A673 (cell line): ENCODE measurements around the gene TNFRSF12A. TPM values are rescaled to one million over a fixed set of nuclear protein-coding genes. Genes with fewer than 3 reads are reported as not detected.

Experiments
- BruUV-seq: library from RNA; stranded (reverse); fragments of 400-500 nt; replicated peaks from 2 replicates; lab custom pipeline; 2021; lab: Mats Ljungman, UMichigan
- CTCF ChIA-PET: fragments of 300-600 bp; sonication (Branson Sonifier 250); formaldehyde crosslinking; loops from one replicate; lab custom pipeline; 2022; ENCODE audit warnings: antibody characterized with exemption; lab: Charles Lee
- POLR2A ChIA-PET: fragments of 300-600 bp; sonication (Branson Sonifier 250); formaldehyde crosslinking; loops from one replicate; lab custom pipeline; 2022; ENCODE audit warnings: antibody characterized with exemption; ENCODE audit not compliant: low non-redundant PET; lab: Charles Lee
- DNase-seq: peaks from one replicate; pipeline ENCODE4 v3.0.0-alpha.2; 2015; ENCODE audit warnings: low spot score
- H3K27ac ChIP-seq: fragments of 200-600 bp; sonication (generic); 2 replicates; pipeline ENCODE4 v1.5.1; 2016; ENCODE audit warnings: mixed run types, low read depth, mild to moderate bottlenecking, mixed read lengths, antibody characterized with exemption, low read length; ENCODE audit not compliant: poor library complexity, severe bottlenecking
- H3K27me3 ChIP-seq: fragments of 200-600 bp; sonication (generic); replicated peaks from 2 replicates; pipeline ENCODE4 v1.6.1; 2017; ENCODE audit warnings: mixed run types, low read depth, mild to moderate bottlenecking, mixed read lengths, antibody characterized with exemption, low read length; ENCODE audit not compliant: insufficient read depth, poor library complexity
- H3K36me3 ChIP-seq: fragments of 200-600 bp; sonication (generic); 2 replicates; pipeline ENCODE4 v1.6.1; 2016; ENCODE audit warnings: mixed run types, mild to moderate bottlenecking, mixed read lengths, antibody characterized with exemption, low read length; ENCODE audit not compliant: insufficient read depth, poor library complexity, severe bottlenecking
- H3K4me1 ChIP-seq: fragments of 200-600 bp; sonication (generic); 2 replicates; pipeline ENCODE4 v1.6.1; 2017; ENCODE audit warnings: mixed run types, mild to moderate bottlenecking, mixed read lengths, antibody characterized with exemption, low read length; ENCODE audit not compliant: insufficient read depth, poor library complexity, severe bottlenecking
- H3K4me3 ChIP-seq: fragments of 200-600 bp; sonication (generic); 2 replicates; pipeline ENCODE4 v1.5.1; 2016; ENCODE audit warnings: low read depth, mixed run types, mild to moderate bottlenecking, mixed read lengths, low read length; ENCODE audit not compliant: poor library complexity, severe bottlenecking
- H3K9me3 ChIP-seq: fragments of 200-600 bp; sonication (generic); 2 replicates; pipeline ENCODE4 v1.6.1; 2016; ENCODE audit warnings: mixed run types, low read depth, mild to moderate bottlenecking, mixed read lengths, antibody characterized with exemption, low read length; ENCODE audit not compliant: poor library complexity, severe bottlenecking
- CTCF ChIP-seq: fragments of 300-800, 200-600 bp; sonication (generic); conservative IDR thresholded peaks from 2 replicates; pipeline ENCODE4 v1.5.1; 2017; ENCODE audit warnings: low read depth, mild to moderate bottlenecking, antibody characterized with exemption, low read length, moderate library complexity, mixed read lengths
- EZH2 ChIP-seq: fragments of 200-600 bp; sonication (generic); IDR thresholded peaks from 2 replicates; pipeline ENCODE4 v1.6.1; 2017; ENCODE audit warnings: borderline replicate concordance, low read depth, mild to moderate bottlenecking, mixed read lengths, antibody characterized with exemption, low read length; ENCODE audit not compliant: poor library complexity, severe bottlenecking
- intact Hi-C: fragments of 100-400 bp; cut with micrococcal nuclease; formaldehyde crosslinking; loops from one replicate; pipeline ENCODE4 v1.10.0; 2022; ENCODE audit not compliant: unreplicated experiment
- total RNA-seq: library from RNA; stranded (reverse); gene quantifications from 2 replicates; pipeline ENCODE4 v1.2.3, GENCODE V29; 2021

TNFRSF12A gene
- total RNA-seq, 1 experiment from 2014 or later, result 39.5 TPM

GRCh38 chr16:2974319-2975056, 45.7 kb upstream of the TNFRSF12A start:
- H3K9me3 ChIP-seq, result no peaks in the 10 kb centered on the region
- no peak overlapping the region for H3K4me3 ChIP-seq
- H3K27ac ChIP-seq, result no peak overlapping the region
- H3K27me3 ChIP-seq, result no peaks in the 10 kb centered on the region
- H3K36me3 ChIP-seq, result peaks cover 50% of the 10 kb centered on the region
- POLR2A ChIA-PET, result no interaction called here
- no TSS peak for BruUV-seq
- H3K4me1 ChIP-seq, result peaks cover 16% of the 10 kb centered on the region
- TF ChIP-seq CTCF (no peak), EZH2 (no peak)
- DNase-seq, result no peak
- CTCF ChIA-PET, result no interaction called here
- intact Hi-C loops, result no loop called here

- ChIA-PET CTCF (no interaction called here), POLR2A (no interaction called here)
- Histone ChIP-seq H3K4me1 (peaks cover 17% of the 10 kb centered on the region), H3K9me3 (no peaks in the 10 kb centered on the region), H3K4me3 (no peak overlapping the region), H3K27ac (no peak overlapping the region), H3K36me3 (peaks cover 50% of the 10 kb centered on the region), H3K27me3 (no peaks in the 10 kb centered on the region)
- intact Hi-C loops, result no loop called here
- no peak for TF ChIP-seq EZH2
- no peak for TF ChIP-seq CTCF
- DNase-seq, result no peak
- BruUV-seq, result no TSS peak
Measured at GRCh38 chr16:2975161-2975795, 44.9 kb upstream of the TNFRSF12A start.

- H3K27ac ChIP-seq, result no peak overlapping the region
- intact Hi-C loops, result no loop called here
- no peak for TF ChIP-seq CTCF
- no peak for TF ChIP-seq EZH2
- DNase-seq, result no peak
- H3K4me1 ChIP-seq, result peaks cover 21% of the 10 kb centered on the region
- H3K36me3 ChIP-seq, result peaks cover 50% of the 10 kb centered on the region
- no peaks in the 10 kb centered on the region for H3K27me3 ChIP-seq
- ChIA-PET CTCF (no interaction called here), POLR2A (no interaction called here)
- no TSS peak for BruUV-seq
- H3K9me3 ChIP-seq, result no peaks in the 10 kb centered on the region
- no peak overlapping the region for H3K4me3 ChIP-seq
Measured at GRCh38 chr16:2976201-2976600, 44.0 kb upstream of the TNFRSF12A start.
